Hepatocyte (in vitro differentiated cells): Measurements from ENCODE around the gene AUTS2.

ENCODE experiments used
- EZH2 ChIP-seq: fragments of 200-600 bp; sonication (generic); IDR thresholded peaks from 2 replicates; pipeline ENCODE4 v1.6.1; 2016; ENCODE audit warnings: antibody characterized with exemption, mild to moderate bottlenecking, borderline replicate concordance
- TF ChIP-seq, protein P1 (sequence below): fragments of 200-600 bp; sonication (generic); IDR thresholded peaks from 2 replicates; pipeline ENCODE4 v1.5.1; 2016; ENCODE audit warnings: antibody characterized with exemption, mild to moderate bottlenecking; ENCODE audit not compliant: poor library complexity

DNA sequence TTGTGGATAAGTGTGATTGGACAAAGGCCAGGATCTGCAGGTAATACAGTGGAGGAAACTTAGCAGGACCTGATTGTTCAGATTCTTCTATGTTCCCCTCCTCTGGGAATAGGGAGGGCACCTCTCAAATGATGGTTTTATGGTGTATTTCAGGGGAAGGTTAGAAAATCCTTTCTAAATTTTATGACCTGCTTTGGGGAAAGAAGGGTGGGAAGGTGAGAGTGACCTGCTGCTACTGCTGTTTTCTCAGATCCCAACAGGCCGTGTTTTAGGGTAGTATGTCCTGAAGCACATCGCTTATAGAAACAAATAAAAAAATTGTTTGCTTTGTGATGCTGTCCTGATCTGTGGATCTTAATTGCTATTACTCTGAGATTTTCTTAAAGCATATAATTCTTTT, 1129.6 kb downstream of the AUTS2 start:
- TF ChIP-seq, protein P1, sequence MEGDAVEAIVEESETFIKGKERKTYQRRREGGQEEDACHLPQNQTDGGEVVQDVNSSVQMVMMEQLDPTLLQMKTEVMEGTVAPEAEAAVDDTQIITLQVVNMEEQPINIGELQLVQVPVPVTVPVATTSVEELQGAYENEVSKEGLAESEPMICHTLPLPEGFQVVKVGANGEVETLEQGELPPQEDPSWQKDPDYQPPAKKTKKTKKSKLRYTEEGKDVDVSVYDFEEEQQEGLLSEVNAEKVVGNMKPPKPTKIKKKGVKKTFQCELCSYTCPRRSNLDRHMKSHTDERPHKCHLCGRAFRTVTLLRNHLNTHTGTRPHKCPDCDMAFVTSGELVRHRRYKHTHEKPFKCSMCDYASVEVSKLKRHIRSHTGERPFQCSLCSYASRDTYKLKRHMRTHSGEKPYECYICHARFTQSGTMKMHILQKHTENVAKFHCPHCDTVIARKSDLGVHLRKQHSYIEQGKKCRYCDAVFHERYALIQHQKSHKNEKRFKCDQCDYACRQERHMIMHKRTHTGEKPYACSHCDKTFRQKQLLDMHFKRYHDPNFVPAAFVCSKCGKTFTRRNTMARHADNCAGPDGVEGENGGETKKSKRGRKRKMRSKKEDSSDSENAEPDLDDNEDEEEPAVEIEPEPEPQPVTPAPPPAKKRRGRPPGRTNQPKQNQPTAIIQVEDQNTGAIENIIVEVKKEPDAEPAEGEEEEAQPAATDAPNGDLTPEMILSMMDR, result no peak
- no peak for TF ChIP-seq EZH2
